CD4-positive, alpha-beta T cell treated with Interleukin-15 for 1 hour (primary cell): ENCODE measurements around the gene SPINDOC.
"Not testable (repeated sequence)": the region's sequence is repeated elsewhere in the genome, so short reads cannot be mapped to it uniquely, and the experiment has no call there.

Experiments used
- DNase-seq: peaks from one replicate; pipeline ENCODE4 v3.0.0-alpha.2; 2020

The SPINDOC gene

DNA sequence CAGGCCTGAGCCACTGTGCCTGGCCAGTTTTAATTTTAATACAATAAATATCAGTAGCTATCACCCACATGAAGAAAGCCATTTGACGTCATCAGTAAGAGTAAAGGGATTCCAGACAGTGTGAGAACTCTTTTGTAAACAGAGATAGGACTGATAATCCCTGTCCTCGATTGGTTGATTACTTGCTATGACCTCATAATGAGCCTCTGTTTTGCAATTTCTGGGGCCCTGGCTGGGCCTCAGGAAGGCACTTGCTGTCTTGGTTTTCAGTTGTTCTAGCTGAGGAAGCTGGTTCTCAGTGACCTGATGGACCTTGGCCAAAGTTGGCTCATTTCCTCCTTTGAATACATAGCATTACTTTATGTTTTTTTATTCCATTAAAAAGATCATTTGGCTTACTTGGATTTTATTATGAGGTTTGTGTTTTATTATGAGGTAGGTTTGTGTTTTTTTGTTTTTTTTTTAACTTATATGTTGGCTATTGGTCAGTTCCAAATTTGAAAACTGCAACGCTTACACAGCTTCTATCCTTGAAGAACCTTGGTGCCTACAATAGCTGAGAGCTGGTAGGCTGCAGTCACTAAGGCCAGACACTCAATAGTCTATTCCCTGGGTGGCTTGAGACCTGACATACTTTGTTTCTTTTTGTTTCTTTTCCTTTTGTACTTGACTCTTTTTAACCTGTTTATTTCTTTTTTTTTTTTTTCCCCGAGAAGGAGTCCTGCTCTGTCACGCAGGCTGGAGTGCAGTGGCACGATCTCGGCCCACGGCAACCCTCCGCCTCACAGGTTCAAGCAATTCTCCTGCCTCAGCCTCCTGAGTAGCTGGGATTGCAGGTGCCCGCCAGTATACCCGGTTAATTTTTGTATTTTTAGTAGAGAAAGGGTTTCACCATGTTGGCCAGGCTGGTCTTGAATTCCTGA is 45.6 kb downstream of the SPINDOC start:
- peak; percentile 65 for DNase-seq

DNA sequence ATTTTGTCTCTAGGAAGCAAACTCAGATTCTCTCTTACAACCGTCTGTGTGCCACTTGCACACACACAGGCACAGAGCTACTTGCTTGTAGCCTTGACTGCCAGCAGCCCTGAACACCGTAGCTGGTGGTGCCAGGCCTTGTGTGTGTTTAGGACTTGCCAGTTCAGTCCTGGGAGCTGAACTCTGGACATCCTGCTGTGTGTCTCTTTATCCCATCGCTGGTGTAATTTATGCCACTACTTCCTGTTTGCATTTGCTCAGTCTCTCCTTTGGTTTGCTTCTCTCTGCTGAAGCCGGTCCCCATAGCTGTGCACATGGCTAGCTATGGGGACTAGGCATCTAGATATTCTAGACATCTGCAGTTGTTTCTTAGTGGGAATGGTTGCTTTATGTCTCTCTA is 49.7 kb downstream of the SPINDOC start:
- no peak for DNase-seq

GRCh38 chr11:63863620-63864019 is 50.4 kb downstream of the SPINDOC start:
- not testable (repeated sequence) for DNase-seq

DNA sequence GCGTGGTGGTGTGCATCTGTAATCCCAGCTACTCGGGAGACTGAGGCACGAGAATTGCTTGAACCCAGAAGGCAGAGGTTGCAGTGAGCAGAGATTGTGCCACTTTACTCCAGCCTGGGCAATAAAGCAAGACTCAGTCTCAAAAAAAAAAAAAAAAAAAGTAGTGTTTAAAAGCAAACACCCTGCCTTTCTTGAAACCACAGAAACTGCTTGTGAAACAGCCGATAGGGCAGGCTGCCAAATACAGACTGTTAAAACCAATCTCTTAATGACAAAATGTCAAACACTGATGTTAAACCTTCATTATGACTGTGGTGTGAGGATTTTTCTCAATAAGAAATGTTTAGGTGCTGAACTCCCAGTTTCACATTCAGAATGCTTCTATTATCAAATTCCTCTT is 53.0 kb downstream of the SPINDOC start:
- DNase-seq, result peak; percentile 71

GRCh38 chr11:63867511-63867910 is 54.3 kb downstream of the SPINDOC start:
- no peak for DNase-seq

- DNase-seq, result no peak
Measured at GRCh38 chr11:63868399-63869064, 55.3 kb downstream of the SPINDOC start.

DNA sequence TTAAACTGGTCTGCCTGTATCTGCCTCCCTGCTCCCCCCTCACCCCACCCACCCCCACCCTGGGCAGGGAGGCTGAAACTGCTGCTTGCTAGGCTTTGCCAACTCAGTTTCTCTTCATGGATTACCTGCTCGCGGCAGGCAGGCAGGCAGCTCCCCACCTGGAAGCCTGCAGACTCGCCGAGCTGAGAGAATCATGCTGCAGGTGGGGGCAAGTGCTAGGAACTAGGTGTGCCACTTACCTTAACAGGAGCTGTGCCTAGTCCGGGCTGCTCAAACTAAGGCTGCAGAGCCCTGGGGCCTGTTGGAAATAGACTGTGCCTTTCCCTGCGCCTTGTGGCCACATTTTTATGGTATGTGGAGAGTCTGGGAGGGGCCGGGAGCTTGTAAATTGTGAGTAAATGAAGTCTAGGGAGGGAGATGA is 55.9 kb downstream of the SPINDOC start:
- DNase-seq, result no peak

GRCh38 chr11:63869683-63870082 is 56.4 kb downstream of the SPINDOC start:
- peak; percentile 41 for DNase-seq

GRCh38 chr11:63870351-63871140 is 57.3 kb downstream of the SPINDOC start:
- DNase-seq, result no peak

- DNase-seq, result peak; percentile 84
Measured at GRCh38 chr11:63871962-63872799, 58.9 kb downstream of the SPINDOC start.

DNA sequence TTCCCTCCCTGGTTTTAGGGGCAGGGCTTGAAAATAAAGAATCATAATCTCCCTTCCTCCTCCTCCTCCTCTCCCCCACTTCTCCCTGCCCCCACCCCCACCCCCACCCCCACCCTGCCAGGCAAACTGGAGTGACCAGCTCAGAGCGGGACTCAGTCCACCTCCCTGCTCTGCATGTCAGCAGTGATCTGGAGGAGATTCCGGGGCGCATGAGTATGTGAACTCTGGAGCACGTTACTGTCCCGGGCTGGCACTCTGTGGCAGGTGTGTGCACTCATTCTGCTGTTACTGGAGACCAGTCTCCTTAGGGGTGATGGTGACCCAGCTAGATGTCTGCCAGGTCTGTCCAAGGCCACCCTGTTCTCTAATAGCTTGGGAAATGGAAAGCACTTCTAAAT is 59.5 kb downstream of the SPINDOC start:
- no peak for DNase-seq

DNA sequence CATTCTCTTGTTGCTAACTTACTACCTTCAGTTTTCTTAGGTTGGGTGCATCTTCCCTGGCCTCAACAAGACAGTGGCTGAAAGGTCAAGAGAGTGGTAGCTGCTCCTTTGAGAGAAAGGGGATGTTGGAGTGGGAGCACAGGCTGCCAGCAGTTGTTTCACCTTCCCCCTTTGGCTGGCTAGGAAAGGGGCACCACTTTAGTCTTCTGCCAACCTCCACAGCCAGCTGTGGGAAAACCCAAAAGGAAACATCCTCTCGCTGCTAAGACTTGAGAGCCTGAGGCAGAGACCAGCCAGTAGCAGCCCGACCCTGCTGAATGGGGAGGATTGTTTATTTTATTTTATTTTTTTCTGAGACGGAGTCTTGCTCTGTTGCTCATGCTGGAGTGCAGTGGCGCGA is 60.1 kb downstream of the SPINDOC start:
- DNase-seq, result no peak

- DNase-seq, result no peak
Measured at GRCh38 chr11:63874511-63874910, 61.3 kb downstream of the SPINDOC start.

DNA sequence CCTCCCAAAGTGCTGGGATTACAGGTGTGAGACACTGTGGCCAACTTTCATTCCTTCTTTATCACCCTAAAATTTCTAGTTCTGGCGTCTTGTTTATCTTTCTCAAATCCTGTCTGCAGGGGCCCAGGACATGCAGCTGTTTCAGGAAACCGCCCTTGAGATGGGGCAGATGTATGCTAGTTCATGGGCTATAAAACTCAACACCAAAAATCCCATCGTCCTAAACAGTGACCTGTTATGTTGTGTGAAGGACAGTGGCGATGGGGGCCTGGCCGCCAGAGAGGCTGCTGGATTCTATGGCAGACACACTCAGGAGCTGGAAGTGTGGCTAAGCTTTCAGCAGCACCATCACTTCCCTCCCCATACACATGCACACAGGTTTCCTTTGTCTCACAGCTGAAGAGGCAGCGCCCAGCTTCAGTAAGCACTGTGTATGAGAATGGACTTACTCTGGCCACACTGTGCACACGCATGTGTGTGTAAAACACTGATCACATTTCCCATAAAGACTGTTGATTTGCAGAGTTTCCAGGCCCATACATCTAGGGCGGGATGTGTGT is 62.3 kb downstream of the SPINDOC start:
- DNase-seq, result no peak

- no peak for DNase-seq
Measured at GRCh38 chr11:63876616-63877015, 63.4 kb downstream of the SPINDOC start.
